Neuron (in vitro differentiated cells): ENCODE results near the gene TEC.
"Not testable (repeated sequence)": the region's sequence is repeated elsewhere in the genome, so short reads cannot be mapped to it uniquely, and the experiment has no call there.

Experiments
- H2AFZ ChIP-seq: one replicate; pipeline ENCODE4 v1.6.1; 2013; ENCODE audit warnings: low read depth, mild to moderate bottlenecking, inconsistent platforms, low read length, moderate library complexity
- H3K27me3 ChIP-seq: one replicate; pipeline ENCODE4 v1.6.1; 2013; ENCODE audit warnings: low read length; ENCODE audit not compliant: insufficient read depth
- H3K36me3 ChIP-seq: one replicate; pipeline ENCODE4 v1.6.1; 2013; ENCODE audit warnings: low read length; ENCODE audit not compliant: insufficient read depth
- H3K4me1 ChIP-seq: one replicate; pipeline ENCODE4 v1.6.1; 2013; ENCODE audit warnings: low read length; ENCODE audit not compliant: insufficient read depth
- H3K4me3 ChIP-seq: 2 replicates; pipeline ENCODE4 v1.5.1; 2013; ENCODE audit warnings: mild to moderate bottlenecking, low read length, moderate library complexity
- H3K9me3 ChIP-seq: one replicate; pipeline ENCODE4 v1.6.1; 2013; ENCODE audit warnings: low read length

Gene TEC

DNA sequence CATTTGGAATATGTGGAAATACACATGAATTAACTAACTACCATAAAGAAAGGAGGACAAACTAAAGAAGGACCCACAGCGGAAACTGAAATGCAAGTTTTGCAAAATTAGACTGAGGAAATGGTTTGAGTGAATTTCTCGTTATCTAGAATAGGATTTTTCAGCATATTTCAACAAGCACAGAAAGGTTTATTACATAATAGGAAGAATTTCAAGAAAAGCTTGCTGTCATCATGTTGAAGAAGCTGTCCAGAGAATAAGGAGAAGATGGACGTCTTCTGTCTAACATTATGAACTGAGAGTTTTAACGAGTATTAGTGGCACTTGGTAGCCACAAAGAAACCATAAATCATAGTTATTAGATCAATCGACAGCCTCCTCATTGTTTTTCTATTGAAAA is 45.0 kb downstream of the TEC start:
- Histone ChIP-seq H3K27me3 (no peaks in the 10 kb centered on the region), H3K9me3 (no peaks in the 10 kb centered on the region), H3K36me3 (no peaks in the 10 kb centered on the region), H3K4me3 (no peak overlapping the region), H3K4me1 (no peaks in the 10 kb centered on the region), H2AFZ (no peak overlapping the region)

DNA sequence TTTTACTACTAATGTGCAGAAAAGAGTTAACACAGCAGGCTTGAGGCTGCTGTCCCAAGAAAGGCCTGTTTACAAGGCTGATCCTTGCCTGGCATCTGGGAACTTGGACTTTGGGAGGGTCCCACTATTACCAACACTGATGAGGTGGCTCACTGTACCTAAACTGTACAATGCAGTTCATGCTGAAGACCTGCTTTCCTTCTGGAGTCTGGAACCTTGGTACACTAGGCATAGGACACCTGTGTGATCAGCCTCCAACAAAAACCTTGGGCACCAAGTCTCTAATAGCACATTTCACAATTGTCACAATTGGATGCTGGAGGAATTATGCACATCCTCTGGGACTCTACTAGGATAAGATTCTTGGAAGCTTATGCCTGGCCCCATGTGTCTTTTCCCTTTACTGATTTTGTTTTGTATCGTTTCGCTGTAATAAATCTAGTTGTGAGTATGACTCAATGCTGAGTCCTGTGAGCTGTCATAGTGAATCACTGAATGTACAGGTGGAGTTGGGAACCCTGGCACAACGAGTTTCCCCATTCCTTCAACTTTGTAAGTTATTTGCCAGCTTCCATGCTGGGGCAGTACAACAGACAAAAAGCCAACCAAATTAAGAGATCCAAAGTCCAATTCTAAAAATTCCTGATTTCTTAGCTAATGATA is 45.9 kb downstream of the TEC start:
- Histone ChIP-seq H3K4me3 (no peak overlapping the region), H3K36me3 (no peaks in the 10 kb centered on the region), H3K27me3 (no peaks in the 10 kb centered on the region), H2AFZ (no peak overlapping the region), H3K4me1 (no peaks in the 10 kb centered on the region), H3K9me3 (no peaks in the 10 kb centered on the region)

DNA sequence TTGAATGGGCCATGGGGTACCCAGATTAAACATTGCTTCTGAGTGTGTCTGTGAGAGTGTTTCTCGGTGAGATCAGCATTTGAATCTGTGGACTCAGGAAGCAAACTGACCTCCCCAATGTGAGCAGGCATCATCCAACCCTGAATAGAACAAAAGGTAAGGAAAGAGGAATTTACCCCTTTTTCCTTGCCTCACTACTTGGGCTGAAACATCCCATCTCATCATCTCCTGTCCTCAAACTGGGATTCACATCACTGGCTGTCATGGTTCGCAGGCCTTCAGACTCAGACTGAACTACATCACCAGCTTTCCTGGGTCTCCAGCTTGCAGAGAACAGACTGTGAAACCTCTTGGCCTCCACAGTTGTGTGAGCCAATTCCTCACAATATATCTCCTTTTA is 47.1 kb downstream of the TEC start:
- Histone ChIP-seq H3K27me3 (no peaks in the 10 kb centered on the region), H3K4me3 (no peak overlapping the region), H3K36me3 (no peaks in the 10 kb centered on the region), H2AFZ (no peak overlapping the region), H3K9me3 (no peaks in the 10 kb centered on the region), H3K4me1 (no peaks in the 10 kb centered on the region)

DNA sequence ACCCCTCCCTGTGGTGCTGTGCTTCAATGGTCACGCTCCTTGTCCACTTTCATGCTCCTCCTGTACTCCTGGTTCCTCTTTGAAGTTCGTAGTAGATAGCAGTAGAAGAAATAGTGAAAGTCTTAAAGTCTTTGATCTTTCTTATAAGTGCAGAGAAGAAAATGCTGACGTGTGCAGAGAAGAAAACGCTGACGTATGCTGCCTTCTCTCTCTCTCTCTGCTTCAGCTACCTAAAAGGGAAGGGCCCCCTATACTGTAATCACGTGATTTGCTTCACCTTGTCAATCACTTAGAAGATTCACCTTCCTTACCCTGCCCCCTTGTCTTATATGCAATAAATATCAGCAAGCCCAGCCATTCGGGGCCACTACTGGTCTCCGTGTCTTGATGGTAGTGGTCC is 50.2 kb downstream of the TEC start:
- H3K4me1 ChIP-seq, H2AFZ ChIP-seq, H3K36me3 ChIP-seq, H3K27me3 ChIP-seq, H3K9me3 ChIP-seq, H3K4me3 ChIP-seq: not testable (repeated sequence)

DNA sequence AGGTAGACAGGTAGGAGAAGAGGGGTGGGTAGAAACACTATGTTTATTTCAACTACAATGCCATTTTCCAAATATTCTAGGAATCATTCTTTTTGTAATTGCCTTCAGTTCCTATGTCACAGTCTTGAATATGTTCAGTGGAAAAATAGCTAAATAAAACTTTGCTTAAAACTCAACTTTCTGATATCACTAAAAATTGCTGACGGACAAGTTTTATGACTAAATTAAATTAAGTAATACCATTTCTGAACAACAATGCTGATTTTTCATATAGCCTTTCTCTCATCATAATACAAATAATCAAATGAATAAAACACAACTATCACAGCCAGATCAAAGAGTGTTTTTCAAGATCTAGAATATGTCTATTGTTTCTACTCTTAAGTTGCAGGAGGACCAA is 53.1 kb downstream of the TEC start:
- no peaks in the 10 kb centered on the region for H3K4me1 ChIP-seq
- H3K36me3 ChIP-seq, result no peaks in the 10 kb centered on the region
- no peak overlapping the region for H3K4me3 ChIP-seq
- H2AFZ ChIP-seq, result no peak overlapping the region
- no peaks in the 10 kb centered on the region for H3K27me3 ChIP-seq
- H3K9me3 ChIP-seq, result no peaks in the 10 kb centered on the region

DNA sequence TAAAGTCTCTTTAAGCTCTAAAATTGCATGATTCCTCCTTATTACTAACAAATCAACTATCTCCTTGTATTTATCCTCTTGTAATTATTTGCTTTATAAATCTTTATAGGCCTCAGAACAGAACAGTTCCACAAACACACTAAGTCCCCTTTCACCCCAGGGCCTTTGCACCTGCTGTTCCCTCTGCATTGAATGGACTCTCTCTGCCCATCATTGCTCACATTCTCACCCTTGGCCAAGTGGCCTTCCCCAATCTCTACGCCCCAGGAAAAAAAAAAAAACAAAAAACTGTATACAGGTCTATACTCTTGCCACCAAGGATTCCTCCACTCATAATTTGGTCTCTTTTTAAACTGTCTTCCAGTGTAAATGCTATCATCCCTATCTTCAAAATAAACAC is 53.7 kb downstream of the TEC start:
- no peaks in the 10 kb centered on the region for H3K4me1 ChIP-seq
- H3K9me3 ChIP-seq, result no peaks in the 10 kb centered on the region
- no peaks in the 10 kb centered on the region for H3K27me3 ChIP-seq
- no peaks in the 10 kb centered on the region for H3K36me3 ChIP-seq
- no peak overlapping the region for H2AFZ ChIP-seq
- H3K4me3 ChIP-seq, result no peak overlapping the region

DNA sequence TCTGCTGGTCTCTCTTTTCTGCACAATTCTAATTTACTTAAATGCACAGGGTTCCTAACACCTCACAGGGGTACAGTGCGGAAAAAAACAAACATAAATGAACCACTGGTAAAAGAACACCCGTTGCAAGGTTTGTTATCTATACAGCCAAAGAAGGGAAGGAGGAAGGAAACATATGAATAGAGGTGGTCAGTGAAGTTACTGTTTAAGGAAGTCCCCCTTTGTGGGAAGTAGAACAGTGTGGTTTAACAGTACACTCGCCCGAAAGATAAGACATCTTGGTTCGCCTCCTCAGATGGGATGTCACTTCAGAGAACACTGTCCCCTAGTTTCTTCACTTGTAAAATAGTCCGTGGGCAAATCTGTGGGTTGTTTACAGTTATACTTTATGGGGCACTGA is 57.5 kb downstream of the TEC start:
- H3K27me3 ChIP-seq, result no peaks in the 10 kb centered on the region
- no peaks in the 10 kb centered on the region for H3K36me3 ChIP-seq
- H3K4me1 ChIP-seq, result no peaks in the 10 kb centered on the region
- H3K4me3 ChIP-seq, result no peak overlapping the region
- H3K9me3 ChIP-seq, result no peaks in the 10 kb centered on the region
- no peak overlapping the region for H2AFZ ChIP-seq

DNA sequence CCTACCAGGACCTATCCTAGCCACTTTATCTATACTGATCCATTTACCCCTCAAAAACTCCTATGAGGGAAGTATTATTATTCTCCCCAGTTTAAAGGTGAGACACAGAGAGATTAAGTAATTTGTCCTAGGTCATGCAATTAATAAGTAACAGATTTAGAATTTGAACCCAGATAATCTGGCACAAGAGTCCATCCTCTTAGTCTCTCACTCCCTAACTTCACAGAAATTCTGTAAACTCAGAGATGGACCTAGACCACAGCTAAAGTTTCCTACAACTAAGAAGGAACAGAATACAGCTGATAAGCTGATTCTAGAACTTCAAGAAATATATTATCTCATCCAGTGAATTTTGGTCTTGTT is 58.7 kb downstream of the TEC start:
- no peak overlapping the region for H3K4me3 ChIP-seq
- H2AFZ ChIP-seq, result no peak overlapping the region
- no peaks in the 10 kb centered on the region for H3K9me3 ChIP-seq
- H3K36me3 ChIP-seq, result no peaks in the 10 kb centered on the region
- H3K4me1 ChIP-seq, result no peaks in the 10 kb centered on the region
- H3K27me3 ChIP-seq, result no peaks in the 10 kb centered on the region

DNA sequence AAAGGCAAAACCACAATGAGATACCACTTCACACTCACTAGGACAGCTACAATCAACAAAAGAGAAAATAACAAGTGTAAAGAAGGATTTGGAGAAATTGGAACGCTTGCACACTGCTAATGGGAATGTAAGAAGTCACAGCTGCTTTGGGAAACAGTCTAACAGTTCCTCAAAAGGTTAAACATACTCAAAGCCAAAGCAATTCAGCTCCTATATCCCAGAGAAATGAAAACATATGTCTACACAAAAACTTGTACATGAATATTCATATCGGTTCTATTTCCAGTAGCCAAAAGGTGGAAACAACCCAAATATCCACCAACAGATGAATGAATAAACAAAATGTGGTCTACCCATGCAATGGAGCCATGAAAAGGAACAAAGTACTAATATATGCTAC is 64.0 kb downstream of the TEC start:
- H2AFZ ChIP-seq, result no peak overlapping the region
- H3K4me1 ChIP-seq, result no peaks in the 10 kb centered on the region

DNA sequence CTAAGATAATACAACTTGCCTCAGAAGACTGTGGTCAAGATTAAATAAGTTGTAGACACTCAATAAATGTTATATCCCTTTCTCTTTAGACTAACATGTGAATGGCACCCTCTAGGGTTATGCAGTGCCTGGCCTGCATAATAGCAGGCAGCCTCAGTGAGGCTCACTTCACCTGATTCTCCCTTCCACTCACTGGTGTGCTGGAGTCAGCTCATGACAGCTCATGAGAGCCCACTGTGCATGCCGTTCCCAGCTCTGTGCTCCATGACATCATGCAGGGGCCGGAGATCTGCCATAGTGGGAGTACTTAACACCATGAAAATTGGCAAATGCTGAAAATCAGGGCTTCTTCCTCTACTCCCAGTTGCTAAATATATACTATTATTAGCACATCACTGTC is 64.5 kb downstream of the TEC start:
- Histone ChIP-seq H3K4me3 (no peak overlapping the region), H3K36me3 (no peaks in the 10 kb centered on the region), H3K4me1 (no peaks in the 10 kb centered on the region), H3K27me3 (no peaks in the 10 kb centered on the region), H2AFZ (no peak overlapping the region), H3K9me3 (no peaks in the 10 kb centered on the region)

More for the DNA sequence above, 64.0 kb downstream of the TEC start:
- no peaks in the 10 kb centered on the region for H3K36me3 ChIP-seq
- no peak overlapping the region for H3K4me3 ChIP-seq
- H3K27me3 ChIP-seq, result no peaks in the 10 kb centered on the region
- no peaks in the 10 kb centered on the region for H3K9me3 ChIP-seq

DNA sequence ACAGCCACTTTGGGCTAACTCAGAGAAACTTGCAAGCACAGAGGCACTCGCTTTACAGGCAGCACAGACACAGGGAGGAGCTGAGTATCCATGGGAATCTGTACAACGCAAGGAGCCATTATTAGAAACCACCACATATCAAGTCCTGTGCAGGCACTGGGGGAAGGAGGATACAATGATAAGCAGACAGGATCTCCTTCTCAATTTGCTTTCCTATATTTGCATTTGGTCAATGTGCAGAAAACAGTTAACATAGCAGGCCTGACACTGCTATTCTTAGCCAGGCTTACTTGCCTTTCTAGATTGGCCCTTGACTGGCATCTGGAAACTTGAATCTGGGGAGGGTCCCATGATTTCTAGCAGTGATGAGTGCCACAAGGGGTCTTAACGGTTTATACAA is 65.8 kb downstream of the TEC start:
- no peaks in the 10 kb centered on the region for H3K27me3 ChIP-seq
- no peak overlapping the region for H2AFZ ChIP-seq
- no peaks in the 10 kb centered on the region for H3K4me1 ChIP-seq
- no peaks in the 10 kb centered on the region for H3K9me3 ChIP-seq
- H3K36me3 ChIP-seq, result no peaks in the 10 kb centered on the region
- H3K4me3 ChIP-seq, result no peak overlapping the region

DNA sequence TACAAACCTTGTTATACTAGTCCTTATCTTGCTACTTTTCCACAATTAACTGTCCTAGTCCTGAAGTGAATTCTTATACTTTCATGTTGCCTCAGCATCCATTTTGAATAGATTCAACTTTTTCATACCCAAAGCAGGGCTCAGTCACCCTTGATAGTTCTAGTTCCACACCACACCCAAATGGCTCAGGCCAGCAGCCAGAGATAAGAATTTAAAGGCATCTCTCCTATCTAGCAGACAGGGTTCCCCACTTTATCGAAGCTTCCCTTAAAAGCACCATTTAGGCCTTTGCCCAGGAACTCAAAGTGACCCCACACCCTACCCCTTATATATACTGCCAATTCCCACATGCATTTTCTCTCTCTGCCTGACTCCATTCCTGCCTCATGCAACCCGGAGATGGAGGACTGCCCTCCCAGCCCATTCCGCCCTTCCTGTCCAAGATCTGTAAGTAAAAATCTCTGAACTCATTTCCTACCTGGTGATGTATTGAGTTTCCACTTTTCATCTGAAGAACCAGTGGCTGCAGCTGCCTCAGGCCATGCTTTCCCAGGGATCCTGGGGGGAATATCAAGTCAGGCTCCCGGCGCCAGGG is 71.9 kb downstream of the TEC start:
- no peaks in the 10 kb centered on the region for H3K4me1 ChIP-seq
- H3K36me3 ChIP-seq, result no peaks in the 10 kb centered on the region
- no peak overlapping the region for H2AFZ ChIP-seq
- no peak overlapping the region for H3K4me3 ChIP-seq
- H3K9me3 ChIP-seq, result no peaks in the 10 kb centered on the region
- H3K27me3 ChIP-seq, result no peaks in the 10 kb centered on the region

DNA sequence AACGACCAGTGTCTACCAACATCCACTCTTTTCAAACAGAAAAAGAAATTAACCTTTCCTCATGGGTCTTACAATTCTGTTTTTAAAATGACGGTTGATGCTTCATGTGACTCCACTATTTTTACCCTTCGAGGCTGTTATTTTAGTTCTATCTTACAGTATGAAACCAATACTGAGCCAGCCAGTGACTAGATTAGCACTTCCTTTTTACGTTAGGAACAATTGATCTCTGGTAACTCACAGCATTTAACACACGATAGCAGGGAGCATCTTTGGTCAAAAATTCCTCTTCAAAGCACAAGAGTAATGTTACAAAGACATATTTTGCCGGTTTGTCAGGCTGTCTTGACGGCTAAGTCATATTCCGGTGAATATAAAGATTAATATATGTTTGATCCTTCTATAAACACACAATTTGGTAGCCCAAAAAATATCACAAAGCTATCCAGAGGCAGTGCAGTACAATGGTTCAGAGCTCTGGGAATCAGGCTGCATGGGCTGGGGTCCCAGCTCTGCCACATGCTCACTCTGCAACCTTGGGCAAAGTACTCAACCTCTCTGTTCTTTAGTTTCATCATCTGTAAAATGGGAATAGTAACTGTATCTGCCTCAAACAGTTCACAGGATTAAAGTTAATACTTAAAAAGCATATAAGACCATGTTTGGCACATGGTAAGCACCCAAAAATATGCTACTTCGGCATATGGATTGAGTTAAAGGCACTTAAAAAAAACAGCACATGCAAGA is 72.7 kb downstream of the TEC start:
- Histone ChIP-seq H3K9me3 (no peaks in the 10 kb centered on the region), H3K4me3 (no peak overlapping the region), H3K27me3 (no peaks in the 10 kb centered on the region), H2AFZ (no peak overlapping the region), H3K4me1 (no peaks in the 10 kb centered on the region), H3K36me3 (no peaks in the 10 kb centered on the region)
